Measurements from ENCODE around the gene BNC2. TPM values are rescaled to one million over a fixed set of nuclear protein-coding genes. Genes with fewer than 3 reads are reported as not detected.
A peak's percentile ranks its signal among the peaks of the same experiment; 100 is the strongest.
"Not testable (repeated sequence)": the region's sequence is repeated elsewhere in the genome, so short reads cannot be mapped to it uniquely, and the experiment has no call there.

BNC2 gene
- total RNA-seq, 6 experiments from 2014 or later = 0.22 to 0.80 (median 0.36) TPM

- 72% methylated on average over 2 of the region's 2 CpGs for WGBS (ENCODE audit: insufficient coverage, low coverage, low lambda C conversion rate, missing lambda C conversion rate)
- no peaks in the 10 kb centered on the region for H3K36me3 ChIP-seq
- DNase-seq (no peak), ATAC-seq (no peak)
- H3K4me1 ChIP-seq = peaks cover 0 to 7% (median 0%) of the 10 kb centered on the region in 4 donors
- intact Hi-C loops (cut with DNase I) = no loop called here
- TF ChIP-seq, protein P1, sequence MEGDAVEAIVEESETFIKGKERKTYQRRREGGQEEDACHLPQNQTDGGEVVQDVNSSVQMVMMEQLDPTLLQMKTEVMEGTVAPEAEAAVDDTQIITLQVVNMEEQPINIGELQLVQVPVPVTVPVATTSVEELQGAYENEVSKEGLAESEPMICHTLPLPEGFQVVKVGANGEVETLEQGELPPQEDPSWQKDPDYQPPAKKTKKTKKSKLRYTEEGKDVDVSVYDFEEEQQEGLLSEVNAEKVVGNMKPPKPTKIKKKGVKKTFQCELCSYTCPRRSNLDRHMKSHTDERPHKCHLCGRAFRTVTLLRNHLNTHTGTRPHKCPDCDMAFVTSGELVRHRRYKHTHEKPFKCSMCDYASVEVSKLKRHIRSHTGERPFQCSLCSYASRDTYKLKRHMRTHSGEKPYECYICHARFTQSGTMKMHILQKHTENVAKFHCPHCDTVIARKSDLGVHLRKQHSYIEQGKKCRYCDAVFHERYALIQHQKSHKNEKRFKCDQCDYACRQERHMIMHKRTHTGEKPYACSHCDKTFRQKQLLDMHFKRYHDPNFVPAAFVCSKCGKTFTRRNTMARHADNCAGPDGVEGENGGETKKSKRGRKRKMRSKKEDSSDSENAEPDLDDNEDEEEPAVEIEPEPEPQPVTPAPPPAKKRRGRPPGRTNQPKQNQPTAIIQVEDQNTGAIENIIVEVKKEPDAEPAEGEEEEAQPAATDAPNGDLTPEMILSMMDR (IDR thresholded peaks at IDR 0.05) = no peak
- TF ChIP-seq POLR2A (IDR thresholded peaks at IDR 0.05) = no peak
- no peak overlapping the region for H3K4me3 ChIP-seq
- no peak overlapping the region for H3K27ac ChIP-seq
- H3K9me3 ChIP-seq = no peaks in the 10 kb centered on the region
- H3K27me3 ChIP-seq = no peaks in the 10 kb centered on the region
Measured at GRCh38 chr9:16446636-16447035, 423.8 kb downstream of the BNC2 start.

- Histone ChIP-seq H3K27ac (peak overlapping the region in 1 of 3 donors; percentile 45), H3K4me1 (peaks cover 0 to 7% (median 0%) of the 10 kb centered on the region in 4 donors), H3K4me3 (no peak overlapping the region), H3K9me3 (no peaks in the 10 kb centered on the region), H3K36me3 (no peaks in the 10 kb centered on the region), H3K27me3 (no peaks in the 10 kb centered on the region)
- DNase-seq (no peak), ATAC-seq (peak; percentile 77 to 96 (median 94))
- TF ChIP-seq POLR2A (IDR thresholded peaks at IDR 0.05) = no peak
- TF ChIP-seq, protein P1 (IDR thresholded peaks at IDR 0.05) = no peak
- intact Hi-C loops (cut with DNase I) = no loop called here
- 57% methylated on average over 7 of the region's 7 CpGs for WGBS (ENCODE audit: insufficient coverage, low coverage, low lambda C conversion rate, missing lambda C conversion rate)
Measured at GRCh38 chr9:16445141-16445920, 425.1 kb downstream of the BNC2 start.

DNA sequence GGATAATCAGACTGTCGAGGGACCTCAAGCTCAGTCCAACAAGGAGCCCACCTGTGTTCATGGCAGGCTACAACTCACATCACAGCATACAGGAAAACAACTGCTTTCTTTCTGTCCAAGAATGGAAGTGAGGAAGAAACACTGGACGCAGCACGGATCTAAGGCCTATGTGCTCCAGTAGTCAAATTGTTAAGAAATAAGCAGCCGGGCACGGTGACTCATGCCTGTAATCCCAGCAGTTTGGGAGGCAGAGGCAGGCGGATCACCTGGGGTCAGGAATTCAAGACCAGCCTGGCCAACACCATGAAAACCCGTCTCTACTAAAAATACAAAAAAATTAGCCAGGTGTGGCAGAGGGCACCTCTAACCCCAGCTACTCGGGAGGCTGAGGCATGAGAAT is 427.8 kb downstream of the BNC2 start:
- intact Hi-C loops (cut with DNase I) = no loop called here
- ATAC-seq (no peak), DNase-seq (no peak)
- Histone ChIP-seq H3K27me3 (no peaks in the 10 kb centered on the region), H3K4me1 (peaks cover 0 to 7% (median 0%) of the 10 kb centered on the region in 4 donors), H3K27ac (no peak overlapping the region), H3K36me3 (no peaks in the 10 kb centered on the region), H3K4me3 (no peak overlapping the region), H3K9me3 (no peaks in the 10 kb centered on the region)
- TF ChIP-seq POLR2A (IDR thresholded peaks at IDR 0.05) = no peak
- TF ChIP-seq, protein P1 (IDR thresholded peaks at IDR 0.05) = no peak
- 76% methylated on average over 5 of the region's 8 CpGs for WGBS (ENCODE audit: insufficient coverage, low coverage, low lambda C conversion rate, missing lambda C conversion rate)

- no peak overlapping the region for H3K4me3 ChIP-seq
- WGBS (ENCODE audit: insufficient coverage, low coverage, low lambda C conversion rate, missing lambda C conversion rate) = 79% methylated on average over 4 of the region's 4 CpGs
- TF ChIP-seq, protein P1 (IDR thresholded peaks at IDR 0.05) = no peak
- no peak for TF ChIP-seq POLR2A (IDR thresholded peaks at IDR 0.05)
- DNase-seq = no peak
- peaks cover 0 to 7% (median 0%) of the 10 kb centered on the region in 4 donors for H3K4me1 ChIP-seq
- H3K27ac ChIP-seq = no peak overlapping the region
- no peaks in the 10 kb centered on the region for H3K27me3 ChIP-seq
- intact Hi-C loops (cut with DNase I) = no loop called here
- H3K9me3 ChIP-seq = no peaks in the 10 kb centered on the region
- ATAC-seq = no peak
- no peaks in the 10 kb centered on the region for H3K36me3 ChIP-seq
Measured at GRCh38 chr9:16441791-16442190, 428.7 kb downstream of the BNC2 start.

GRCh38 chr9:16438831-16439230 is 431.6 kb downstream of the BNC2 start:
- H3K9me3 ChIP-seq; H3K27ac ChIP-seq; H3K27me3 ChIP-seq; ATAC-seq; DNase-seq; H3K4me1 ChIP-seq; intact Hi-C loops (cut with DNase I); H3K4me3 ChIP-seq; H3K36me3 ChIP-seq: not testable (repeated sequence)
- WGBS (ENCODE audit: insufficient coverage, low coverage, low lambda C conversion rate, missing lambda C conversion rate) = 75% methylated on average over 6 of the region's 6 CpGs

All from right lobe of liver (tissue), 6 donors.